Fibroblast of lung (primary cell): Measurements from ENCODE around the gene POSTN.

ENCODE experiments used
- EZH2 ChIP-seq: IDR thresholded peaks from 2 replicates; pipeline ENCODE4 v1.5.1; 2012; ENCODE audit warnings: low read length, control low read depth, mild to moderate bottlenecking; ENCODE audit errors: missing control alignments
- TF ChIP-seq, protein P1 (sequence below), 2 donors: IDR thresholded peaks in 1 of 2; conservative IDR thresholded peaks in 1 of 2; 1 replicate in 1 of 2; 2 replicates in 1 of 2; pipeline ENCODE4 v1.5.1; 2011 to 2012; ENCODE audit warnings: low read length in 2 of 2, control low read depth in 1 of 2, inconsistent platforms in 1 of 2, low read depth in 1 of 2, mild to moderate bottlenecking in 1 of 2

DNA sequence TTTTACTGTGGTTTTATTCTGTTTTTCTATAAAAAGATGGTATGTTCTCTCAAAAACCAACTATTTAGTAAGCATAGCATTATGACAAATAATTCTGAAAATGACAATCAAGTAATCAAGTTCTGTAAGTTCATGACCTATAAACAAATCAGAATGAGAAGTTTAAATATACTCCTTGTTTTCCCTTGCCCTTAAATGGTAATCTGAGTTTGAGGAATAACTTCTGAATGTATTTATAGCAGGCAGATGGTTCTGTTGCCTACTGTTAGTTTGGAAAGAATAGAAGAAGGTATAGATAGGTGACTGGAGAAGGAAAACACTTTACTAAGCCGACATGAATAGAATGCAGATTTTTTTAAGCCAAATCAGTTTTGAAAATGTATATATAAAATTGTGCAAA, 63.9 kb downstream of the POSTN start:
- TF ChIP-seq, protein P1, sequence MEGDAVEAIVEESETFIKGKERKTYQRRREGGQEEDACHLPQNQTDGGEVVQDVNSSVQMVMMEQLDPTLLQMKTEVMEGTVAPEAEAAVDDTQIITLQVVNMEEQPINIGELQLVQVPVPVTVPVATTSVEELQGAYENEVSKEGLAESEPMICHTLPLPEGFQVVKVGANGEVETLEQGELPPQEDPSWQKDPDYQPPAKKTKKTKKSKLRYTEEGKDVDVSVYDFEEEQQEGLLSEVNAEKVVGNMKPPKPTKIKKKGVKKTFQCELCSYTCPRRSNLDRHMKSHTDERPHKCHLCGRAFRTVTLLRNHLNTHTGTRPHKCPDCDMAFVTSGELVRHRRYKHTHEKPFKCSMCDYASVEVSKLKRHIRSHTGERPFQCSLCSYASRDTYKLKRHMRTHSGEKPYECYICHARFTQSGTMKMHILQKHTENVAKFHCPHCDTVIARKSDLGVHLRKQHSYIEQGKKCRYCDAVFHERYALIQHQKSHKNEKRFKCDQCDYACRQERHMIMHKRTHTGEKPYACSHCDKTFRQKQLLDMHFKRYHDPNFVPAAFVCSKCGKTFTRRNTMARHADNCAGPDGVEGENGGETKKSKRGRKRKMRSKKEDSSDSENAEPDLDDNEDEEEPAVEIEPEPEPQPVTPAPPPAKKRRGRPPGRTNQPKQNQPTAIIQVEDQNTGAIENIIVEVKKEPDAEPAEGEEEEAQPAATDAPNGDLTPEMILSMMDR (conservative IDR thresholded peaks at IDR 0.05 in 1 of 2, IDR thresholded peaks at IDR 0.05 in 1 of 2; ENCODE audit: low read depth in 1 of 2, low read length in 2 of 2) = no peak
- no peak for TF ChIP-seq EZH2
